DMS53 treated with DMSO at 0.1 percent for 48 hours (cell line): Measurements from ENCODE around the gene G6PD.
A peak's percentile ranks its signal among the peaks of the same experiment; 100 is the strongest.
"Not testable (repeated sequence)": the region's sequence is repeated elsewhere in the genome, so short reads cannot be mapped to it uniquely, and the experiment has no call there.

ENCODE experiments used
- DNase-seq: peaks from one replicate; lab custom pipeline; 2025; ENCODE audit not compliant: unreplicated experiment; lab: John Stamatoyannopoulos, UW

Gene G6PD

DNA sequence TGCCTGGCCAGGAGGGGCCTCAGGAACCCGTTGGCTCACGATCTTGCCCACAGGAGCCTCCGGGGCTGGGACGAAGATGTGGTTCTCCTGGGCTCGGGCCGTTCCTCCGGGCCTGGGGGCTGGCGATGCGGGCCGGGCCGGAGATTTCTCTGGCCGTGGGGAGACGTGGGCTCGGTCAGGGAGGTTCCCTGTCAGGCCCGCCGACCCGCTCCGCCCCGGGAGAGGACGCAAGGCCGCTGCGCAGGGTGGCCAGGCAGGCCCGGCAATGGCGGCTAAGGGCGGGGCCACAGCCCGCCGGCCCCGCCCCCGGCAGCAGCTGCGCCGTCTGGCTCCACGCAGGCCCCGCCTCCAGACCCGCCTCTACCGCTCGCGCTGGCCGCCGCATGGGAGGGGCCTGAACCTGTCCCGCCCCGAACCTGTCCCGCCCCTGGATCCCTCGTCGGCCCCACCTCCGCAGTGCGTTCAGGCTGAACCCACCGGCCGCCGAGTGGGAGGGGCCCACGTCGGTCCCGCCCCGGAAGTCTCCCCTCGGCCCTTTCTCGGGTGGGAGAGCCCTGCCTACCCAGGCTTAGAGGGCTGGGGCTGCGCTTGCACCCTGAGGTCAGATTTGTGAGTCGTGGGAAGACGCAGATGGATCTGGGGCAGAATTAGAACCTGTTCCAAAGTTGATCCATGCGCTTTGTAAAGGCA lies 30.5 kb downstream of the G6PD start, which contains the start of gene FAM3A:
FAM3A (minus strand) TSS at position 267 of the 690 bp plus-strand sequence. CDS start 460 bp downstream, outside the sequence.
- peak; percentile 70 for DNase-seq

- peak; percentile 20 for DNase-seq
Observed at GRCh38 chrX:154515090-154515965, 31.3 kb downstream of the G6PD start.

DNA sequence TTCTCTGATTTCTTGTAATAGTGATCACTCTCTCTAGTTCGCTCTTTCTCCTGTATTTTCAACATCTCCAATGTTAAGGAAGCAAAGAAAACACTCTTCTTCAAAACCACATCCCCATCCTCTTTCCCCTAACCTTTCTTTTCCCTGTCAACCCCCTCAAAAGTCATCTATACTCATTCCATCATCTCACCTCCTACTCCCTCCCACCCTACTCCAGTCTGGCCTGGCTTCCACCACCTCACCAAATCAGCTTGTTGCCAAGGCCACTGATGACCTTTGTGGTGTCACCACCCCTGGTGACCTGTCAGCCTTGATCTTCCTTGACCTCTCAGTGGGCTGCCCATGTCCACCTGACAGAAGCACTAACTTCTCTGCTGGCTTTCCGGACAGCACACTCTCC lies 32.9 kb downstream of the G6PD start:
- no peak for DNase-seq

GRCh38 chrX:154512879-154513553 lies 33.6 kb downstream of the G6PD start:
- DNase-seq: no peak

- DNase-seq: no peak
Observed at GRCh38 chrX:154511761-154512160, 34.9 kb downstream of the G6PD start.

DNA sequence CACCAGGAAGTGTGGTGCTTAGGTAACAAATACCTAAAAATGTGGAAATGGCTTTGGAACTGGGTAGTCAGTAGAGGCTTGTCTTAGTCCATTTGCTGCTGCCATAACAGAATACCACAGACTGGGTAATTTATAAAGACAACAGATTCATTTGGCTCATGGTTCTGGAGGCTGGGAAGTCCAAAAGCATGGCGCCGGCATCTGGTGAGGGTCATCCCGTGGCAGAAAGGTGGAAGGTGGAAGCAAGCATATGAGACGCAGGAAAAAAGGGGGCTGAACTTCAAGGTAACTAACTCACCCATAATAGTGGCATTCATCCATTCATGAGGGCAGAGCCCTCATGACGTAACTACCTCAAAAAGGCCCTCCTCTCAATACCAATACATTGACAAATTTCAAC lies 37.2 kb downstream of the G6PD start:
- no peak for DNase-seq

- DNase-seq: no peak
Observed at GRCh38 chrX:154508384-154508745, 38.3 kb downstream of the G6PD start.

- DNase-seq: no peak
Observed at GRCh38 chrX:154507673-154508383, 38.8 kb downstream of the G6PD start.

- no peak for DNase-seq
Observed at GRCh38 chrX:154506483-154507332, 39.9 kb downstream of the G6PD start.

DNA sequence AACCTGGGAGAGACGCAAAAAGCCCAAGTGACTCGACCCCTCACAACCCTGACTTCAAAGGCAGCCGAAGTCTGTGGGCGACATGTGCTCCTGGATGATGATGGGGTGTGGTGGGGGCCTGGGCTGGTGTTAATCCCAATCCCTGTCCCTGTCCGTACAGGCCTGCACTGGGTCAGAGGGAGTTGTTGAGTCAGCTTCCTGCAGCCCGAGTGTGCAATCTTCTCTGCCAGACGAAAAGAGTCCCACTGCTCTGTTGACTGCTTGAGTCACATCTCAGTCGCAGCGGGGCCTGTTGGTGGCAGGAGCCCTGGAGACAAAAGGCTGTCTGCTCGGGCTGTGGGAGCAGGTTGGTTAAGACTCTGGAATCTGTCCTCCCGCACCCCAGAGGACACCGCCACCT lies 40.9 kb downstream of the G6PD start:
- no peak for DNase-seq

DNA sequence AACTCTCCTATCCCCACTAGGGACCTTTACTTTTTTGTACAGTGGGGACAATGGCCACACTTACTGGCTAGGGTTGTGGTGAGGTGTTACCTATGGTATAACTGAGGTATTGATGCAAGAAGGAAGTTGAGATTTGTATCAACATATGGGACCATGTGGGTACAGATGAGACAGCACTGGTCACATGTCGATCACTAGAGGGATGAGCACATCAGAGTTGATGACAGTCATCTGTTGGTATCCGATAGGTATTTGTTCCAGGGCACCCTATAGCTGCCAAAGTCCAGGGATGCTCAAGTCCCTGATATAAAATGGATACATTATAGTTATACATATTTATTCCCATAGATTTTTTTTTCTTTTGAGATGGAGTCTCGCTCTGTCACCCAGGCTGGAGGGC lies 43.7 kb downstream of the G6PD start:
- DNase-seq: no peak

- no peak for DNase-seq
Observed at GRCh38 chrX:154502098-154502497, 44.5 kb downstream of the G6PD start.

GRCh38 chrX:154501423-154501822 lies 45.2 kb downstream of the G6PD start:
- DNase-seq: not testable (repeated sequence)

GRCh38 chrX:154496591-154497137 lies 50.0 kb downstream of the G6PD start:
- not testable (repeated sequence) for DNase-seq

DNA sequence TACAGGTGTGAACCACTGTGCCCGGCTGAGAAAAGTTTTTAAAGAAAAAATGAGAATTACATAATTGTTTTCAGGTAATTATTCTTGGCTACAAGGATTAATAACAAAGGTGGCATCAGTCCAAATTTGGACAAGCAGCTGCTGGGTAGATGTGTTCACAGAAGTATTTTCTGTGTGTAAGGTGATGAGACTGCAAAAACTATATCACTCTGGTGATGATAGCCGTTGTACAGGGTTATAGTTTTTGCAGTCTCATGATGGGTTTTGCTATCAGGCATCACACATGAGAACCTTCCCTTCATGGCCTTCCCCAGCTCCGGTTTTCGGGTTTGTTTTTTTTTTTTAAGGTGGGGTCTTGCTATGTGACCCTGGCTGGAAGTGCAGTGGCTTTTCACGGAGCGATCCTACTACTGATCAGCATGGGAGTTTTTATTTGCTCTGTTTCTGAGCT lies 51.1 kb downstream of the G6PD start:
- no peak for DNase-seq

DNA sequence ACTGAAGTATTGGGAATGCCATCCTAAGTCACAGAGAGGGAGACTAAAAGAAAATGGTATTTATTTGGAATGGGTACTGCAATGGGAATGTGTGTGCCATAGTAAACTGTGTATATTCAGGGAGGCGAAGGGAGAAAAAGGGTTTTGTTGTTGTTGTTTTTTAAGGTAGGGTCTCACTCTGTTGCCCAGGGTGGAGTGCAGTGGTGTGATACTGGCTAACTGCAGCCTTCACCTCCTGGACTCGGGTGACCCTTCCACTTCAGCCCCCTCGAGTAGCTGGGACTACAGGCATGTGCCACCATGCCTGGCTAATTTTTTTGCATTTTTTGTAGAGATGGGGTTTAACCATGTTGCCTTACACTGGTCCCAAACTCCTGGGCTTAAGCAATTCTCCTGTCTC lies 51.9 kb downstream of the G6PD start:
- no peak for DNase-seq

- DNase-seq: peak; percentile 65
Observed at GRCh38 chrX:154490414-154491083, 56.1 kb downstream of the G6PD start, which contains the start of gene SLC10A3. Gene SLC10A3 (minus strand): TSS chrX:154490629. CDS start chrX:154488940, 1,689 bp downstream.

- DNase-seq: no peak
Observed at GRCh38 chrX:154490021-154490413, 56.6 kb downstream of the G6PD start.

- DNase-seq: no peak
Observed at GRCh38 chrX:154489182-154489581, 57.5 kb downstream of the G6PD start.
